GM21737 (cell line): Measurements from ENCODE around the gene SPATS1.
"Not testable (repeated sequence)": the region's sequence is repeated elsewhere in the genome, so short reads cannot be mapped to it uniquely, and the experiment has no call there.

Experiments used
- ATAC-seq: cut with Tn5 transposase; IDR thresholded peaks from one replicate; pipeline ENCODE4 v1.9.1; 2021; ENCODE audit warnings: mild to moderate bottlenecking, moderate library complexity; ENCODE audit not compliant: unreplicated experiment

SPATS1 gene

GRCh38 chr6:44339763-44340625 lies 2.5 kb upstream of the SPATS1 start:
- ATAC-seq: no peak

DNA sequence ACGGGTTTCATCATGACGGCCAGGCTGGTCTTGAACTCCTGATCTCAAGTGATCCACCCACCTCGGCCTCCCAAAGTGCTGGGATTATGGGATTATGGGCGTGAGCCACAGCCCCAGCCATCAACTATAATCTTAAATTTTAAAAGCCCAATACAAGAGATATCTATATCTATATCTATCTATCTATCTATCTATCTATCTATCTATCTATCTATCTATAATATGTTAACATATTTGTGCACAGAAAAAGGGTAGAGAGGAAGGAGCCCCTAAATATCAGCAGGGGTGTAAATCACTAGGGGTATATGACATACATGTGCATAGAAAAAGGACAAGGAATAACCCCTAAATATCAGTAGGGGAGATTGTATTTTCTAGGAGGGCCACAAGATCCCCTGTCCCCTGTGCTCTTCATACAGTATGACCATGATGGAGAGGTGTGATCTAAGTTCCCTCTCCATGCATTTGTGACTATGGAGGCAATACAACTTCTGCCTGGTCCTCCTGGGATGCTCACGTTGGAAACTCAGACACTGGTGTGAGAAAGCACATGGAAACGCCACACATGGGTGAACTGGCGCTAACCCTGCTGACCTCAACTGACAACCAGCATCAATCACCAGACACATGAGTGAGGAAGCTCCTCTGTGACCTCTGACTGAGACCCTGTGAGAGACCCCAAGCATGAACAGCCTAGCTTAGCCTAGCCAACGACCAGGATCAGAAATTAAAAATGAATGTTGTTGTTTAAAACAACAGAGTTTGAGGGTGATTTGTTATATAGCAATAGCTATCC lies 1.2 kb upstream of the SPATS1 start:
- ATAC-seq: no peak

GRCh38 chr6:44342052-44342451 lies 398 bp upstream of the SPATS1 start:
- ATAC-seq: no peak

GRCh38 chr6:44346818-44347217 lies 4.4 kb downstream of the SPATS1 start:
- not testable (repeated sequence) for ATAC-seq

DNA sequence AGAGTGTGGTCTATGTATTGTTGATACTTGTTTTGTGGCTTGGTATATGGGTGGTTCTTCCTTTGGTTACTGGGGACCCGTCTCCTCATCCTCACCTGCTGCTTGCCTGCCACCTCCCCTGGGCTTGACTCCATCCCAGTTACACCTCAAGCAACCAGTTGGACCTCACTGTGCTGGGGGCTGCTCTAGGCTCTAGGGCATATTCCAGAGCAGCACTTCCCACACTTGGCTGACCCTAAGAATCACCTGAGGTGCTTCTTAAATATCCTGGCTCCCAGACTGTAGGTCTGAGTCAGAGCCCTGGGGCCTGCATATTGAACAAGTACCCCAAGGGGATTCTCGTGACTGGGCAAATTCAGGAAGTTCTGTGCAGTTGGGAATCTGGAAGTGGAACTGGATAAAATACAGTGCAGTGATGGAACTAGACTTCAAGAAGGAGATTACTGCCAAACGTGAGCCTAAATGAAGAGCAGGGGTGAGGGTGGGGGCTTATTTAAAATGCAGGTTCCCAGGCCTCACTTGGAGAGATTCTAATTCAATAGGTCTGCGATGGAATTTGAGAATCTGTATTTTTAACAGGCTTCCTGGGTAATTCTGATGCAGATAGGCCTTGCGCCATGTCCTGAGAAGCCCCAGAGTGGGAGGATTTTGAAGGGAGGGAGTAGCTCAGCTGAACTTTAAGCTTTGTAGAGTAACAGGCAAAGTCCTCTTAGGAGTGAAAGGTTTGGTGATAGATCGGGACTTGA lies 7.6 kb downstream of the SPATS1 start:
- ATAC-seq: no peak

GRCh38 chr6:44350650-44350994 lies 8.2 kb downstream of the SPATS1 start:
- ATAC-seq: not testable (repeated sequence)

- no peak for ATAC-seq
Measured at GRCh38 chr6:44352259-44352658, 9.8 kb downstream of the SPATS1 start.

- no peak for ATAC-seq
Measured at GRCh38 chr6:44353336-44353735, 10.9 kb downstream of the SPATS1 start.

DNA sequence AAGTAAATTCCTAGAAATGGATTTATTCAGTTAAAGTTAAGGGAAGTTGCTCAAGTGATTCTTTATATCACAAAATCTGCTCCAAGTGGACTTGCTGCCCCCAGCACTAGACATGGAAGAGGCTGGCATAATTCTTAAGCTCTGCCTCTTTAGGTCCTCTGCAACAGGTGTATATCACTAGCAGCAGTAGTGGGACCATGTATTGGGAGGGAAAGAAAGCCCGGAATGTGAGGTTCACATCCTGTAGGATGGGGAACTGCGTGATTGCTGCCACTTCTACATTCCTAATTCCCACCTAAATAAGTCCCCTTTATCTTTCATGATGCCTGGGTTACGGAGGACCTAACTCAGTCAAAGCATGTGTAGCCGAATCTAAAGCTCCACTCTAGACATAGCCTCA lies 13.2 kb downstream of the SPATS1 start:
- no peak for ATAC-seq

DNA sequence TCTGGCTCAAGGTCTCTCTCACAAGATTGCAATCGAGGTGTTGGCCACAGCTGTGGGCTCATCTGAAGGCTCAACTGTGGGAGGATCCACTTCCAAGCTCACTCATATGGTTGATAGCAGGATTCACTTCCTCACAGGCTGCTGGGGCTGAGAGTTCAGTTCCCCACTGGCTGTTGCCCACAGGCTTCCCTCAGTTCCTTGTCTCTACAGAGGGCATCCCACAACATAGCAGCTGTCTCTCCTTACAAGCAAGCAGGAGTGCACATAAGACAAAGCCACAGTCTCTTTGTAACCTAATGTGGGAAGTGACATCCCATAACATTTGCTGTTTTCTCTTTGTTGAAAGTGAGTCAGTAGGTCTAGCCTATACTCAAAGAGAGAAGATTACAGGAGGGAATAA lies 14.0 kb downstream of the SPATS1 start:
- ATAC-seq: no peak

DNA sequence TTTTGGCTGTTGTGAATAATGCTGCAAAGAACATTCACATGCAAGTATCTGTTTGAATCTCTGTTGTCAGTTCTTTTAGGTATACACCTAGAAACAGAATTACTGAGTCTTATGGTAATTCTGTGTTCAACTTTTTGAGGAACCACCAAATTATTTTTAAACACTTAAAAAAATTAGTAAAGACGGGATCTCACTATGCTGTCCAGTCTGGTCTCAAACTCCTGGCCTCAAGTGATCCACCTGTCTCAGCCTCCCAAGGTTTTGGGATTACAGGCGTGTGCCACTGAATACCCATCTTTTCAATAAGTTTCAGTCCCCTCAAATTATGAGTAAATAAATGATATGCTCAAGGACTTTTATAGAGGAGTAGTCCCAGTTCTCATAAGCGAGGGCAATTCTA lies 17.5 kb downstream of the SPATS1 start:
- no peak for ATAC-seq

DNA sequence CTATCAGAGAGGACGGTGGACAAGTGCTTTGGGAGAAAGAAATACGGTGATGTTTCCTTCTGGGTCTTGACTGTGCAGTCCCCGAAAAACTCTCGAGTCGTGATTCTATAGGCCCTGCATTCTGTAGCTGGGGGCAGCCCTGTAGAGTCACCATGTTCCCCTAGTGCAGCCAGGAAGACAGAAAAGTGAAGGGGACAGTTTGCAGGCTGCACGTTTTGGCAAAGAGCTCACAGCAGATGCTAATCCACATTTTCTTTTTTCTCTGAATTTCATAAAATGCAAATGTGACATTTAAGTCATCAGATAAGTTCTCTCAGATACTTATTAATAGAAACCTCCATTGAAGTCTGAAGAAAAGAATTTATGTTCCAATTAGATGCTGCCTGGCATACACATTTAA lies 19.5 kb downstream of the SPATS1 start:
- ATAC-seq: no peak

DNA sequence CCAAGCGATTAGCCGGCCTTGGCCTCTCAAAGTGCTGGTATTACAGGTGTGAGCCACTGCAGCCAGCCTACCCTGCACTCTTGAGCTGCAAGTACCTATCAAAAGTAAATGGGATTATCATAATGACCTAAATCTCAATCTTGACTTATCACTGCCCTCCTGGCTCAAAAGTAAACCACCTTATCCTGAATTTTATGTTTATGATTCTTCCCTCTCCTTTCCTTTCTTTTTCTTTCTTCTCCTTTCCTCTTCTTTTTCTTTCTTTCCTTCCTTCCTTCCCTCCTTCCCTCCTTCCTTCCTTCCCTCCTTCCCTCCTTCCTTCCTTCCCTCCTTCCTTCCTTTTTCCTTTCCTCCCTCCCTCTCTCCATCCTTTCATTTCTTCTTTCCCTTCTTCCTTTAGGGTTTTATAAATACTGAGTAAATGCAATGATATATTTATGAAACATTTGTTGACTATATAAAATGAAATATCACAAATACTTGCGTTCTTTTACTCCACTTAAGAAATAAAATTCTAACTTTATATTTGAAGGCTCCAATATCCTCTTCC lies 21.0 kb downstream of the SPATS1 start:
- ATAC-seq: no peak

- no peak for ATAC-seq
Measured at GRCh38 chr6:44366781-44367180, 24.3 kb downstream of the SPATS1 start.

- no peak for ATAC-seq
Measured at GRCh38 chr6:44367681-44368080, 25.2 kb downstream of the SPATS1 start.

DNA sequence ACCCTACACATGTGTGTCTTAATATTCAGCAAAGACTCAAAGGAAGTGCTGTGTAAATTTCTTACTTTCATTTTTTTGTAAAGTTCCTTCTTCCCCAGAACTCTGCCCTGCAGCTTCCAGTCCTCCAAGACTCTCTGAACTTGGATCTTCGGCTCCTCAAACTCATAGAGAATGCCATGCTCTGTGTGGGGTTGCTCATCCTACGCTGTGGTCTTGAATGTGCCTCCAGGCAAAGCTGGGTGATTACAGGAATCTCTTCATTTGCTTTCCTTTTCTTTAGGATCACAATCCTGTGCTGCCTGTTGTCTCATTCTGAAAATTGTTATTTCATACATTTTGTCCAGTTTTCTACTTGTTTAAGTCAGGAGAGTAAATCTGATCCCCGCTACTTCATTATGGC lies 30.6 kb downstream of the SPATS1 start:
- ATAC-seq: no peak

GRCh38 chr6:44373787-44374186 lies 31.3 kb downstream of the SPATS1 start:
- ATAC-seq: no peak

- ATAC-seq: no peak
Measured at GRCh38 chr6:44375071-44375470, 32.6 kb downstream of the SPATS1 start.

DNA sequence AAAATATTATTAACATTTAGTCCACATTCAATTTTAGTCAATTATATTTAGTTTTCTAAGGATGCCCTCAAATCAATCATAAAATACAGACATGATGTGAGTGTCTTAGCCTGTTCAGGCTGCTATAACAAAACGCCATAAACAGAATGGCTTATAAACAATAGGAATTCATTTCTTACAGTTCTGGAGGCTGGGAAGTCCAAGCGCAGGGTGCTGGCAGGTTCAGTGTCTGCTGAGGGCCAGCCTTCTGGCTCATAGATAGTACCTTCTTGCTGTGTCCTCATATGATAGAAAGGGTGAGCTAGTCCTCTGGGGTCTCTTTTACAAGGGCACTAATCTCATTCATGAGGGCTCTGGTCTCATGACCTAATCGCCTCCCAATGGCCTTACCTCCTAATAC lies 35.0 kb downstream of the SPATS1 start:
- no peak for ATAC-seq

- ATAC-seq: no peak
Measured at GRCh38 chr6:44377971-44378370, 35.5 kb downstream of the SPATS1 start.

GRCh38 chr6:44381739-44382138 lies 39.3 kb downstream of the SPATS1 start:
- no peak for ATAC-seq
